ENCODE results near the gene ZNF487.

ZNF487 gene

DNA sequence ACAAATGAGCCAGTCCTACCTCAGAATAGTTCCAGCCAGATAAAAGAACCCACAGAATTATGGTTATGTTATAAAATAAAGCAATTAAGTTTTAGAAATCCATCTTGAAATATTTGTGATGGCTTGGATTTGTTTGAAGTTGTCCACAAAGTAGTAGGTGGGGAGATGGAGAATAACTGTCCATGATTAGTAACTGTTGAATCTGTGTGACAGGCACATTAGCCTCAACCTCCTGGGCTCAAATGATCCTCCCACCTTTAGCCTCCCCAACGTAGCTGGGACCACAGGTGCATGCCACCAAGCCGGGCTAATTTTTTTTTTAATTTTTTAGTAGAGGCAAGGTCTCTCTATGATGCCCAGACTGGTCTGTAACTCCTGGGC, 38.0 kb upstream of the ZNF487 start:
- Histone ChIP-seq H2AFZ (ENCODE audit: low read length) (no peak overlapping the region), H3K36me3 (ENCODE audit: insufficient read depth, low read length) (peaks cover 37% of the 10 kb centered on the region), H4K20me1 (ENCODE audit: insufficient read depth, low read length, poor library complexity, severe bottlenecking) (peaks cover 91% of the 10 kb centered on the region), H3K4me1 (ENCODE audit: insufficient read depth, low read length, poor library complexity, severe bottlenecking) (peaks cover 84% of the 10 kb centered on the region), H3K9ac (ENCODE audit: low read depth, low read length, poor library complexity, severe bottlenecking) (peak overlapping the region; percentile 97), H3F3A (ENCODE audit: low read depth) (0 out of 2 replicates have a peak, but pooled peaks cover 3% of the 10 kb centered on the region), H3K4me2 (ENCODE audit: low read depth, low read length, poor library complexity, severe bottlenecking) (peak overlapping the region; percentile 91), H3K4me3 (ENCODE audit: low read length, poor library complexity, severe bottlenecking) (peak overlapping the region; percentile 89), H3K79me2 (ENCODE audit: insufficient read depth, low read length) (peaks cover 98% of the 10 kb centered on the region), H3K27me3 (ENCODE audit: insufficient read depth, low read length, poor library complexity, severe bottlenecking) (no peaks in the 10 kb centered on the region), H3K9me2 (replicated peaks; ENCODE audit: low read depth, low read length) (no peaks in the 10 kb centered on the region), H3K9me3 (ENCODE audit: insufficient read depth, low read depth, low read length) (no peaks in the 10 kb centered on the region)
- TF ChIP-seq EZH2phosphoT487 (IDR thresholded peaks at IDR 0.05; ENCODE audit: borderline replicate concordance) = no peak
- no peak for TF ChIP-seq CTCF (conservative IDR thresholded peaks at IDR 0.05; ENCODE audit: low read length)

DNA sequence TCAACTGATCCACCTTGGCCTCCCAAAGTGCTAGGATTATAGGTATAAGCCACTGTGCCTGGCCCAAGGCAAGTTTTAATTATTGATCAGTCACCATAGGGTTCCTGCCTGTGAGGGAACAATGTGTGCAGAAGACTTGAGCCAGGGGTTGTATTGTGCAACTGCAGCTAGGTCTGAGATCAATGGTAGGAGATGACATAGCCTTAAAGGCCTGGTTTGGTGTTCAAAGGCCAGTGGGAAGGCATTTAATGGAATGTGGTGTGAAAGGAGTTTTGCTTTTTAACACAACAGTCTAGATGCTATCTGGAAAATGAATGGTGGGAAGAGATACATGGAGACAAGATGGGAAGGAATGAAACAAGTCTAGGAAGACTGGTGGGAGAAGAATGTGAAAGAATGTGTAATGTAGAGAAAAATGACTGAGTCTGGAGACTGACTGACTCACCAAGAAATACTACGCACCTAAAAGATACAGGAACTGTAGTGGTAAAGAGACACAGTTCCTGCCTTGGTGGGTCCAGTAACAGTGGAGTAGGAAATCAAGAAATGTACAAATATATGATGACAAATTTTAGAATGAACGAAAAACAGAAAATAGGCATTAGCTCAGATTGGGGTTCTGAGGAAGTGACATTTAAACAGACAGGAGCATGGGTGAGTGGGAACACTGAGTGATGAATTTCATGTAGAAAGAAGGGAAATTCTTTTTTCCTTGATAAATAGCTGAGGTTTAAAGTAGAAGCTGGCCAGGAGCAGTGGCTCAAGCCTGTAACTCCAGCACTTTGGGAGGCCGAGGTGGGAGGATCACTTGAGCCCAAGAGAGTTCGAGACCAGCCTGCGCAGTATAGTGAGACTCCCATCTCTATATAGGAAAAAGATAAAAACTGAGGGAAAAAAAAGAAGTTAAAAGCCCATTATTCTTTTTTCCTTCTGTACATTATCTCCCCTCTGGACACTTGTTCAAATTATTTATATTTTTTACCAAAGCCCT, 37.3 kb upstream of the ZNF487 start:
- H3K79me2 ChIP-seq (ENCODE audit: insufficient read depth, low read length) = peaks cover 98% of the 10 kb centered on the region
- H3K9me3 ChIP-seq (ENCODE audit: insufficient read depth, low read depth, low read length) = no peaks in the 10 kb centered on the region
- peak overlapping the region; percentile 91 for H3K4me2 ChIP-seq (ENCODE audit: low read depth, low read length, poor library complexity, severe bottlenecking)
- H3K4me3 ChIP-seq (ENCODE audit: low read length, poor library complexity, severe bottlenecking) = peak overlapping the region; percentile 15
- H3F3A ChIP-seq (ENCODE audit: low read depth) = 0 out of 2 replicates have a peak, but pooled peaks cover 3% of the 10 kb centered on the region
- H3K9ac ChIP-seq (ENCODE audit: low read depth, low read length, poor library complexity, severe bottlenecking) = peak overlapping the region; percentile 97
- H2AFZ ChIP-seq (ENCODE audit: low read length) = no peak overlapping the region
- no peaks in the 10 kb centered on the region for H3K9me2 ChIP-seq (replicated peaks; ENCODE audit: low read depth, low read length)
- H4K20me1 ChIP-seq (ENCODE audit: insufficient read depth, low read length, poor library complexity, severe bottlenecking) = peaks cover 91% of the 10 kb centered on the region
- peaks cover 30% of the 10 kb centered on the region for H3K36me3 ChIP-seq (ENCODE audit: insufficient read depth, low read length)
- H3K4me1 ChIP-seq (ENCODE audit: insufficient read depth, low read length, poor library complexity, severe bottlenecking) = peaks cover 83% of the 10 kb centered on the region
- TF ChIP-seq EZH2phosphoT487 (IDR thresholded peaks at IDR 0.05; ENCODE audit: borderline replicate concordance) (no peak), CTCF (conservative IDR thresholded peaks at IDR 0.05; ENCODE audit: low read length) (no peak)
- no peaks in the 10 kb centered on the region for H3K27me3 ChIP-seq (ENCODE audit: insufficient read depth, low read length, poor library complexity, severe bottlenecking)

DNA sequence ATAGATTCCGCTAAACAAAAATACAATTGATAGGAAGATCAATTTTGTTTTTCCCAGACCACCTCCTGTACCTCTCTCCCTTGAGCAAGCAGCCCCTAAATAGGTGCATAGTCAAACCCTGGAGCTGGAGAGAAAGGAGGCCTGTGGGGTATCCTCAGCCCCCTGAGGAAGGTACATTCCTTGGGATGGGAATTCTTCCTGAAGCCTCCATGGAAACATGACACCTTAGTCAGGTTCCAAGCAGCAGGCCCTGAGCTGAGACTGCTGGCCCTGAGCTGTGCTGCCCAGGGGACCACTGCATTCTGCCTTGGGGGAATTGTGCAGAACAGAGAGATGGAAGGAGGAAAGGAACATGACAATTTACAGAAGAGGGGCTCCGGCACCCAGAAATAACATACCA, 35.3 kb upstream of the ZNF487 start:
- H3K4me1 ChIP-seq (ENCODE audit: insufficient read depth, low read length, poor library complexity, severe bottlenecking) = peaks cover 82% of the 10 kb centered on the region
- H3F3A ChIP-seq (ENCODE audit: low read depth) = peaks cover 3% of the 10 kb centered on the region; the same call in 1 of the 2 replicates
- H3K4me2 ChIP-seq (ENCODE audit: low read depth, low read length, poor library complexity, severe bottlenecking) = peak overlapping the region; percentile 91
- H3K9ac ChIP-seq (ENCODE audit: low read depth, low read length, poor library complexity, severe bottlenecking) = peak overlapping the region; percentile 94
- peaks cover 92% of the 10 kb centered on the region for H4K20me1 ChIP-seq (ENCODE audit: insufficient read depth, low read length, poor library complexity, severe bottlenecking)
- TF ChIP-seq EZH2phosphoT487 (IDR thresholded peaks at IDR 0.05; ENCODE audit: borderline replicate concordance) (no peak), CTCF (conservative IDR thresholded peaks at IDR 0.05; ENCODE audit: low read length) (no peak)
- H3K9me3 ChIP-seq (ENCODE audit: insufficient read depth, low read depth, low read length) = no peaks in the 10 kb centered on the region
- H3K27me3 ChIP-seq (ENCODE audit: insufficient read depth, low read length, poor library complexity, severe bottlenecking) = no peaks in the 10 kb centered on the region
- no peak overlapping the region for H2AFZ ChIP-seq (ENCODE audit: low read length)
- no peaks in the 10 kb centered on the region for H3K9me2 ChIP-seq (replicated peaks; ENCODE audit: low read depth, low read length)
- H3K36me3 ChIP-seq (ENCODE audit: insufficient read depth, low read length) = peaks cover 19% of the 10 kb centered on the region
- peaks cover 98% of the 10 kb centered on the region for H3K79me2 ChIP-seq (ENCODE audit: insufficient read depth, low read length)
- H3K4me3 ChIP-seq (ENCODE audit: low read length, poor library complexity, severe bottlenecking) = peak overlapping the region; percentile 98

Measured in Loucy (cell line).